ENCODE measurements around the gene TBC1D13. TPM values are rescaled to one million over a fixed set of nuclear protein-coding genes. Genes with fewer than 3 reads are reported as not detected.

The TBC1D13 gene
- total and polyA plus RNA-seq, 2 of the 4 experiments (the other 2 are of a cell fraction) = 9.1 to 26.4 TPM

- intact Hi-C loops (cut with micrococcal nuclease) = no loop called here
- Histone ChIP-seq H2BK15ac (ENCODE audit: low read depth, low read length) (no peak overlapping the region), H3K56ac (ENCODE audit: extremely low read depth, insufficient read depth, low read length) (no peak overlapping the region), H2BK120ac (ENCODE audit: low read depth, low read length) (no peak overlapping the region), H2AK5ac (ENCODE audit: low read depth, low read length) (no peak overlapping the region), H3K4me3 (ENCODE audit: insufficient read depth, low read depth, low read length) (no peak overlapping the region), H2BK5ac (ENCODE audit: low read depth, low read length, poor library complexity, severe bottlenecking) (no peak overlapping the region), H4K8ac (ENCODE audit: low read depth in 2 of 2, low read length in 2 of 2) (no peak overlapping the region), H3K79me1 (ENCODE audit: low read depth in 1 of 2, low read length in 2 of 2) (no peaks in the 10 kb centered on the region), H4K20me1 (ENCODE audit: insufficient read depth, low read length) (no peaks in the 10 kb centered on the region), H2BK20ac (ENCODE audit: low read depth, low read length) (no peak overlapping the region), H2AFZ (replicated peaks; ENCODE audit: low read length, poor library complexity) (no peak overlapping the region), H4K91ac (ENCODE audit: insufficient read depth, low read depth, low read length) (no peak overlapping the region), H3K4me1 (ENCODE audit: control insufficient read depth, insufficient read depth, low read length) (no peaks in the 10 kb centered on the region), H3K27me3 (ENCODE audit: control insufficient read depth, insufficient read depth, low read length) (no peaks in the 10 kb centered on the region), H3K23ac (ENCODE audit: low read depth, low read length) (no peak overlapping the region), H3K4me2 (ENCODE audit: low read depth, low read length) (no peak overlapping the region), H4K5ac (ENCODE audit: low read depth, low read length) (no peak overlapping the region), H3K36me3 (ENCODE audit: control insufficient read depth, insufficient read depth, low read length) (peaks cover 27% of the 10 kb centered on the region), H3K9me3 (ENCODE audit: control insufficient read depth, insufficient read depth, low read length) (no peaks in the 10 kb centered on the region), H3K14ac (replicated peaks; ENCODE audit: low read depth, low read length) (no peak overlapping the region), H3K18ac (ENCODE audit: low read depth, low read length) (no peak overlapping the region), H3K27ac (ENCODE audit: insufficient read depth, low read length) (no peak overlapping the region), H3K4ac (ENCODE audit: low read depth, low read length) (no peak overlapping the region), H2AK9ac (replicated peaks; ENCODE audit: low read depth, low read length, poor library complexity) (no peak overlapping the region), H3K9ac (ENCODE audit: low read depth, low read length) (no peak overlapping the region), H3K9me1 (ENCODE audit: insufficient read depth, low read length) (no peaks in the 10 kb centered on the region)
- ATAC-seq (ENCODE audit: low read depth) (no peak), DNase-seq (no peak)
- TF ChIP-seq, protein P1, sequence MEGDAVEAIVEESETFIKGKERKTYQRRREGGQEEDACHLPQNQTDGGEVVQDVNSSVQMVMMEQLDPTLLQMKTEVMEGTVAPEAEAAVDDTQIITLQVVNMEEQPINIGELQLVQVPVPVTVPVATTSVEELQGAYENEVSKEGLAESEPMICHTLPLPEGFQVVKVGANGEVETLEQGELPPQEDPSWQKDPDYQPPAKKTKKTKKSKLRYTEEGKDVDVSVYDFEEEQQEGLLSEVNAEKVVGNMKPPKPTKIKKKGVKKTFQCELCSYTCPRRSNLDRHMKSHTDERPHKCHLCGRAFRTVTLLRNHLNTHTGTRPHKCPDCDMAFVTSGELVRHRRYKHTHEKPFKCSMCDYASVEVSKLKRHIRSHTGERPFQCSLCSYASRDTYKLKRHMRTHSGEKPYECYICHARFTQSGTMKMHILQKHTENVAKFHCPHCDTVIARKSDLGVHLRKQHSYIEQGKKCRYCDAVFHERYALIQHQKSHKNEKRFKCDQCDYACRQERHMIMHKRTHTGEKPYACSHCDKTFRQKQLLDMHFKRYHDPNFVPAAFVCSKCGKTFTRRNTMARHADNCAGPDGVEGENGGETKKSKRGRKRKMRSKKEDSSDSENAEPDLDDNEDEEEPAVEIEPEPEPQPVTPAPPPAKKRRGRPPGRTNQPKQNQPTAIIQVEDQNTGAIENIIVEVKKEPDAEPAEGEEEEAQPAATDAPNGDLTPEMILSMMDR (conservative IDR thresholded peaks at IDR 0.05; ENCODE audit: low read depth, low read length) = no peak
- no peak for TF ChIP-seq POLR2A (IDR thresholded peaks at IDR 0.05; ENCODE audit: low read depth, low read length)
- TF ChIP-seq RAD21 (IDR thresholded peaks at IDR 0.05; ENCODE audit: low read length) = no peak
- TF ChIP-seq MAFK (IDR thresholded peaks at IDR 0.05; ENCODE audit: low read depth, low read length) = no peak
- TF ChIP-seq FOS (IDR thresholded peaks at IDR 0.05; ENCODE audit: low read depth, low read length) = no peak
- TF ChIP-seq CEBPB (IDR thresholded peaks at IDR 0.05; ENCODE audit: low read depth, low read length) = no peak
- TF ChIP-seq USF2 (IDR thresholded peaks at IDR 0.05; ENCODE audit: low read depth, low read length) = no peak
- no peak for TF ChIP-seq SMC3 (IDR thresholded peaks at IDR 0.05; ENCODE audit: low read depth, low read length)
- TF ChIP-seq NFE2L2 (IDR thresholded peaks at IDR 0.05; ENCODE audit: low read depth, low read length) = no peak
- TF ChIP-seq CHD1 (IDR thresholded peaks at IDR 0.05; ENCODE audit: low read depth, low read length) = no peak
- no peak for TF ChIP-seq BHLHE40 (IDR thresholded peaks at IDR 0.05; ENCODE audit: low read depth, low read length)
- no peak for TF ChIP-seq MAZ (IDR thresholded peaks at IDR 0.05; ENCODE audit: borderline replicate concordance, low read depth, low read length)
- TF ChIP-seq ELK1 (IDR thresholded peaks at IDR 0.05; ENCODE audit: borderline replicate concordance, low read depth, low read length) = no peak
- no peak for TF ChIP-seq MXI1 (IDR thresholded peaks at IDR 0.05; ENCODE audit: borderline replicate concordance, low read depth, low read length)
- no peak for TF ChIP-seq RCOR1 (IDR thresholded peaks at IDR 0.05; ENCODE audit: insufficient replicate concordance, low read length)
- TF ChIP-seq RFX5 (IDR thresholded peaks at IDR 0.05; ENCODE audit: low read depth, low read length) = no peak
- ChIA-PET POLR2A (ENCODE audit: unreplicated experiment) (no interaction called here), CTCF (no interaction called here)
- 100% methylated on average over 3 of the region's 12 CpGs; no CpG with 5 or more reads in 1 of the 2 experiments for WGBS, 2 experiments (ENCODE audit: extremely low coverage in 2 of 2, insufficient read length in 1 of 2)
- no TSS peak for BruUV-seq (replicated peaks)
- dilution Hi-C loops (cut with HindIII; ENCODE audit: low sequenced_read_pairs, unreplicated experiment) = no loop called here
- in situ Hi-C loops (cut with MboI; ENCODE audit: low sequenced_read_pairs) = no loop called here
These were observed 22.1 kb downstream of the TBC1D13 start for GRCh38 chr9:128809036-128809599.

All from IMR-90 (cell line).